GM06990 (cell line): ENCODE data around the gene CACNA2D3.

Experiments
- DNase-seq: peaks from one replicate; pipeline ENCODE4 v3.0.0-alpha.2; 2011; ENCODE audit not compliant: insufficient read length; ENCODE audit errors: extremely low read depth
- H3K27me3 ChIP-seq: replicated peaks from 2 replicates; pipeline ENCODE4 v1.6.0; 2011; ENCODE audit warnings: low read length; ENCODE audit not compliant: control insufficient read depth, insufficient read depth
- H3K36me3 ChIP-seq: 2 replicates; pipeline ENCODE4 v1.5.1; 2011; ENCODE audit warnings: low read length; ENCODE audit not compliant: control insufficient read depth, insufficient read depth
- H3K4me3 ChIP-seq: replicated peaks from 2 replicates; pipeline ENCODE4 v1.5.1; 2011; ENCODE audit warnings: low read depth, mild to moderate bottlenecking, control low read depth, low read length
- TF ChIP-seq, protein P1 (sequence below): IDR thresholded peaks from 2 replicates; pipeline ENCODE4 v1.5.1; 2011; ENCODE audit warnings: low read length, control low read depth, mild to moderate bottlenecking, inconsistent platforms; ENCODE audit not compliant: insufficient read depth, poor library complexity, severe bottlenecking

Gene CACNA2D3

DNA sequence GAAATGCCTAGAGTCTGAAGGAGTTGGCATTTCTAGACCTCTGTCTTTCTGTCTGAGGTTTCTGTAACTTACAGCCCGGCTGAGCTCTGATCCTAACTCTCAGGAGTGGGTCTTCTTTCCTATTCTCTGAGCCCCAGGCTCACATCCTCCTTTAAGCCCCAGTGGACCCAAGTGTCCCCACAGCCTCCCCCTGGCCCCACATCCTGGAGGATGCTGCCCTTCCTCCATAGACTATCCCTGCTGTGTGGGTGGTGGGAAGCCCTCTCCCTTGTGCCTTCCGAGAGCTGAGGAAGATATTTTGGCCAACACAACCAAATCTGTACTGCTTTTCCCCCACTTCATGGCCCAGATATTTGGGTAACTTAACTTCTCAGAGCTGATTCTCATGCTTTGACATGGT lies 654.2 kb downstream of the CACNA2D3 start:
- TF ChIP-seq, protein P1, sequence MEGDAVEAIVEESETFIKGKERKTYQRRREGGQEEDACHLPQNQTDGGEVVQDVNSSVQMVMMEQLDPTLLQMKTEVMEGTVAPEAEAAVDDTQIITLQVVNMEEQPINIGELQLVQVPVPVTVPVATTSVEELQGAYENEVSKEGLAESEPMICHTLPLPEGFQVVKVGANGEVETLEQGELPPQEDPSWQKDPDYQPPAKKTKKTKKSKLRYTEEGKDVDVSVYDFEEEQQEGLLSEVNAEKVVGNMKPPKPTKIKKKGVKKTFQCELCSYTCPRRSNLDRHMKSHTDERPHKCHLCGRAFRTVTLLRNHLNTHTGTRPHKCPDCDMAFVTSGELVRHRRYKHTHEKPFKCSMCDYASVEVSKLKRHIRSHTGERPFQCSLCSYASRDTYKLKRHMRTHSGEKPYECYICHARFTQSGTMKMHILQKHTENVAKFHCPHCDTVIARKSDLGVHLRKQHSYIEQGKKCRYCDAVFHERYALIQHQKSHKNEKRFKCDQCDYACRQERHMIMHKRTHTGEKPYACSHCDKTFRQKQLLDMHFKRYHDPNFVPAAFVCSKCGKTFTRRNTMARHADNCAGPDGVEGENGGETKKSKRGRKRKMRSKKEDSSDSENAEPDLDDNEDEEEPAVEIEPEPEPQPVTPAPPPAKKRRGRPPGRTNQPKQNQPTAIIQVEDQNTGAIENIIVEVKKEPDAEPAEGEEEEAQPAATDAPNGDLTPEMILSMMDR = no peak
- no peak overlapping the region for H3K4me3 ChIP-seq
- H3K27me3 ChIP-seq = no peaks in the 10 kb centered on the region
- no peak for DNase-seq
- no peaks in the 10 kb centered on the region for H3K36me3 ChIP-seq

DNA sequence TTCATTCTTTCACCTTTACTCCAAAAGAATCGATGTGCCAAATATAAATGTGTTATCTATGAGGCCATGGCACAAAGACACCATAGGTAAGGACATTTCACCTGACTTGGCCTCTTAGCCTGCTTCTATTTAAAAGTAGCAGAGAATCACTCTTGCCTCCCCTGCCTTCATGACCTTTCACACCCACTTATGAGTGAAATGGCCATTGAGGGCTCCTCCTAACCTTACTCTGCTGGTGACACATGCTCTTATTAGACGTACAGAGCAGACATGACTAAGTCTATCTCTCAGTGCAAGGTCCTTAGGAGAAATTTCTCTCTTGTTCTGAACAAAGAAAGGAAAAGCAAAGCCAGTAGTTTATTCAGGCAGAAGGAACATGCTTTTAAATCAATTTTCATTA lies 654.8 kb downstream of the CACNA2D3 start:
- Histone ChIP-seq H3K4me3 (no peak overlapping the region), H3K27me3 (no peaks in the 10 kb centered on the region), H3K36me3 (no peaks in the 10 kb centered on the region)
- TF ChIP-seq, protein P1 = no peak
- DNase-seq = no peak

DNA sequence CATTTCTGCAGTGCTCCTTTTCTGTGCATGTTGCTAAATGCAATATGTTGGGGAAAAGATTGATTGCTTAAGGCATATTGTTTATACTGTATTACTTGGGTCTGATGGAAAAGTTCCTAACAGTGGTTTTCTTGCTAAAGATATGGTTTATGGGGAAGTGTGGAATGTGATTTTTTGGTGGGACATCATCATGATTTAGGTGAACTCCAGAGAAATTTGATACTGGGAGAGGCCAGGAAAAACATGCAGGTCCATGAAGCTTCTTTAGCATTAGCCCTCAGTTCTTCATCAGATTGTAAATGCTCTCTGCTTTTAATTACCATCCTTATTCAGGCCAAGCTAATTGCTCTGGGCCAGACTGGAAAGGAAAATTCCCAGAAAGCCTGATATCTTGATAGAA lies 658.0 kb downstream of the CACNA2D3 start:
- no peak for DNase-seq
- no peaks in the 10 kb centered on the region for H3K36me3 ChIP-seq

DNA sequence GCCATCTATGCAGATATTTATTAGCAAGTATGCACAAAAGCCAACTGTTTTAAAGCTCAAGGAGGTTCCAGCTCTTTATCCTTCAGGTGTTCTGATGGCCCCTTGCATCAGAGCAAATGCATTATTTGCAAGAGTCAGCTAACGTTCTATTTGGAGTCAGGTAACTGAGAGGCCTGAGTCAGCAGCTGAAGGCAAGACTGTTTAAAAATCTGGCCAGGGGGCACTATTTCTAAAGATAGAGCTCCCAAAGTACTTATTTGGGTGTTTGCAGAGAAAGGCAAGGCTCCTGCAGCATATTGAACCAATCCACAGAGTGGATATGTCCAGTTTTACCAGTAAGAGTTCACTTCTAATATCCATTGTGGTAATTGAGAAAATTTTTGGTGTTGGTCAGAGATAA lies 659.4 kb downstream of the CACNA2D3 start:
- no peaks in the 10 kb centered on the region for H3K36me3 ChIP-seq
- TF ChIP-seq, protein P1 = no peak
- no peak overlapping the region for H3K4me3 ChIP-seq
- no peaks in the 10 kb centered on the region for H3K27me3 ChIP-seq
- DNase-seq = no peak

More for the DNA sequence above, 658.0 kb downstream of the CACNA2D3 start:
- H3K4me3 ChIP-seq = no peak overlapping the region
- H3K27me3 ChIP-seq = no peaks in the 10 kb centered on the region
- TF ChIP-seq, protein P1 = no peak

DNA sequence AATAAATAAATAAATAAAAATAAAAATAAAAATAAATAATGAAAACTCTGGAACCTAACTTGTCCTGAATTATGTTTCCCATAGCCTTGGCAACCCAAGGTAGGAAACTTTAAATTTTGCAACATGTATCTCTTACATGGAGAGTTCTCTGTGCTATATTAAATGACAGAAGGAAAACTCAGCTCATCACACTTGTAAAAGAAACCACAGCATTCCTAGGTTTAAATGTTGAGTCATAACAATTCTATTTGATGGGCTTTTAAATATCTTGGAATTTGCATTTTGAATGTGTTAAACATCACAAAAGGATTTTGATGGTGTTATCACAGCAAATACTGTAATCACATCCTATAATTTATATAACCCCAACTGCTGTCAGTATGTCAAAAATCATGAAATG lies 661.3 kb downstream of the CACNA2D3 start:
- Histone ChIP-seq H3K4me3 (no peak overlapping the region), H3K36me3 (no peaks in the 10 kb centered on the region), H3K27me3 (no peaks in the 10 kb centered on the region)
- no peak for DNase-seq
- TF ChIP-seq, protein P1 = no peak

DNA sequence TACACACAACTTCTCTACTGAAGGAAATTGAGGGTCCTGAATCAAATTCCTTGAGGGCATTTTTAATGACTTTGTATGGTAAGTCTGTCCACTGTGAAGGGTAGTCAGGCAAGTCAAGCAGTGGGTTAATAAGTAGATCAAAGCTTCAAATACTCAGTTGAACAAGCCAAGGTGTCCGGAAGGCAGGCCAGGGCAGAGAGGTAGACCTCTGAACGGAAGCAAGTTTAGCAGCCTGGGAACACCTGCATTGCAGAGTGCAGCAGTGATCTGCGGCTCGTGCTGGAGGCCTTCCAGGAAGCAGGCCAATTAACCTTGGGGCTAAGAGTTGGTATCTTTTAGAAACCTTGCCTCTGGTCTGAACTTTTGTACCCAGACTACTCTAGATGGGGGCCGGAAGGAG lies 661.7 kb downstream of the CACNA2D3 start:
- Histone ChIP-seq H3K36me3 (no peaks in the 10 kb centered on the region), H3K4me3 (no peak overlapping the region), H3K27me3 (no peaks in the 10 kb centered on the region)
- DNase-seq = no peak
- TF ChIP-seq, protein P1 = no peak
